GM23248 (cell line): ENCODE data around the gene TMEM25. TPM values are rescaled to one million over a fixed set of nuclear protein-coding genes. Genes with fewer than 3 reads are reported as not detected.

Source experiments
- DNase-seq: peaks from one replicate; pipeline ENCODE4 v3.0.0-alpha.2; 2015
- H2AFZ ChIP-seq: fragments of 200-600 bp; sonication (generic); 2 replicates; pipeline ENCODE4 v1.6.1; 2016; ENCODE audit warnings: antibody characterized with exemption
- H3F3A ChIP-seq: fragments of 200-600 bp; sonication (generic); 2 replicates; pipeline ENCODE4 v1.6.1; 2016; ENCODE audit warnings: mild to moderate bottlenecking, antibody characterized with exemption, mixed run types; ENCODE audit not compliant: insufficient read depth
- H3K27ac ChIP-seq: fragments of 200-600 bp; sonication (generic); 2 replicates; pipeline ENCODE4 v1.5.1; 2016; ENCODE audit warnings: mild to moderate bottlenecking
- H3K27me3 ChIP-seq: fragments of 200-600 bp; sonication (generic); replicated peaks from 2 replicates; pipeline ENCODE4 v1.6.1; 2016; ENCODE audit warnings: mild to moderate bottlenecking; ENCODE audit not compliant: insufficient read depth
- H3K36me3 ChIP-seq: fragments of 200-600 bp; sonication (generic); 2 replicates; pipeline ENCODE4 v1.6.1; 2016; ENCODE audit warnings: low read depth, mild to moderate bottlenecking
- H3K4me1 ChIP-seq: fragments of 200-600 bp; sonication (generic); 2 replicates; pipeline ENCODE4 v1.6.1; 2016; ENCODE audit warnings: mild to moderate bottlenecking; ENCODE audit not compliant: insufficient read depth
- H3K4me2 ChIP-seq: fragments of 200-600 bp; sonication (generic); one replicate; pipeline ENCODE4 v1.6.1; 2016; ENCODE audit warnings: mild to moderate bottlenecking; ENCODE audit not compliant: unreplicated experiment
- H3K4me3 ChIP-seq: fragments of 200-600 bp; sonication (generic); 2 replicates; pipeline ENCODE4 v1.5.1; 2016; ENCODE audit warnings: mild to moderate bottlenecking
- H3K79me2 ChIP-seq: fragments of 200-600 bp; sonication (generic); 2 replicates; pipeline ENCODE4 v1.6.1; 2016; ENCODE audit warnings: mild to moderate bottlenecking; ENCODE audit not compliant: insufficient read depth
- H3K9ac ChIP-seq: fragments of 200-600 bp; sonication (generic); 2 replicates; pipeline ENCODE4 v1.6.1; 2016; ENCODE audit warnings: mild to moderate bottlenecking
- H3K9me2 ChIP-seq: fragments of 200-600 bp; sonication (generic); 2 replicates; pipeline ENCODE4 v1.6.1; 2016; ENCODE audit warnings: mixed run types, mild to moderate bottlenecking, moderate library complexity; ENCODE audit not compliant: insufficient read depth
- H3K9me3 ChIP-seq: fragments of 200-600 bp; sonication (generic); one replicate; pipeline ENCODE4 v1.6.1; 2017; ENCODE audit warnings: low read depth
- H4K20me1 ChIP-seq: fragments of 200-600 bp; sonication (generic); 2 replicates; pipeline ENCODE4 v1.6.0; 2016; ENCODE audit not compliant: insufficient read depth
- EZH2 ChIP-seq: fragments of 200-600 bp; sonication (generic); IDR thresholded peaks from 2 replicates; pipeline ENCODE4 v1.6.1; 2018; ENCODE audit warnings: antibody characterized with exemption, mild to moderate bottlenecking; ENCODE audit not compliant: insufficient read depth, poor library complexity, severe bottlenecking
- EZH2phosphoT487 ChIP-seq: fragments of 200-600 bp; sonication (generic); IDR thresholded peaks from 2 replicates; pipeline ENCODE4 v1.6.1; 2018; ENCODE audit warnings: antibody characterized with exemption, moderate library complexity, mild to moderate bottlenecking, low read depth; ENCODE audit not compliant: insufficient read depth
- WGBS, 2 experiments: methylation state at CpG; one replicate each; pipeline ENCODE4 v1.1.6; 2015 to 2017; ENCODE audit warnings: low lambda C conversion rate in 2 of 2, low coverage in 1 of 2; ENCODE audit errors: missing lambda C conversion rate in 2 of 2; 5-methylcytosine and 5-hydroxymethylcytosine counted together
- in situ Hi-C: fragments of 300-500 bp; cut with MboI; formaldehyde crosslinking; loops from 2 replicates; pipeline ENCODE4 v1.15.0; 2020
- polyA plus RNA-seq: library from polyadenylated mRNA; unstranded; fragments of >200 nt; fragmentation: Nextera tagmentation; extraction: Ambion mirVana; gene quantifications from 2 replicates; pipeline ENCODE4 v1.2.1, GENCODE V29; 2016
- total RNA-seq: library from RNA; depleted of rRNA; stranded (reverse); fragments of >200 nt; shearing (Covaris generic); gene quantifications from 2 replicates; pipeline ENCODE4 v1.2.3, GENCODE V29; 2014

TMEM25 gene
- total and polyA plus RNA-seq, 2 experiments from 2014 or later: 7.1 to 10.6 TPM

DNA sequence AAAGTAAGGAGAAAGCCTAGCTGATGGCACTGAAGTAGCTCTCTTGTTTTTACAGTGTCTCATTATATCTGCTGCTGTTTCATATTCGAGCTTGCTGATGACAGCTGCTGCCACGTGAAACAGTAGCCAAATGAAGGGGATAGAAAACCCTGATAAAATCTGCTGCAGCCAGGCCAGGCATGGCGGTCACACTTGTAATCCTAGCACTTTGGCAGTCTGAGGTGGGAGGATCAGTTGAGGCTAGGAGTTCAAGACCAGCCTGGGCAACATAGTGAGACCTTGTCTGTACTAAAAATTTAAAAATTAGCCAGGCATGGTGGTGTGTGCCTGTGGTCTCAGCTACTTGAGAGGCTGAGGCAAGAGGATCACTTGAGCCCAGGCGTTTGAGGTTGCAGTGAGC lies 21.3 kb downstream of the TMEM25 start:
- Histone ChIP-seq H3K79me2 (no peaks in the 10 kb centered on the region), H3K4me1 (no peaks in the 10 kb centered on the region), H3K27ac (no peak overlapping the region), H3K36me3 (peaks cover 8% of the 10 kb centered on the region; the same call in 1 of the 2 replicates), H3F3A (no peaks in the 10 kb centered on the region), H3K9me3 (no peaks in the 10 kb centered on the region), H3K4me3 (no peak overlapping the region), H4K20me1 (no peaks in the 10 kb centered on the region), H3K4me2 (no peak overlapping the region), H2AFZ (no peak overlapping the region), H3K9ac (no peak overlapping the region), H3K9me2 (no peaks in the 10 kb centered on the region), H3K27me3 (no peaks in the 10 kb centered on the region)
- in situ Hi-C loops: no loop called here
- 89 to 94% methylated on average over 4 of the region's 4 CpGs for WGBS, 2 experiments
- TF ChIP-seq EZH2phosphoT487 (no peak), EZH2 (no peak)
- DNase-seq: no peak

DNA sequence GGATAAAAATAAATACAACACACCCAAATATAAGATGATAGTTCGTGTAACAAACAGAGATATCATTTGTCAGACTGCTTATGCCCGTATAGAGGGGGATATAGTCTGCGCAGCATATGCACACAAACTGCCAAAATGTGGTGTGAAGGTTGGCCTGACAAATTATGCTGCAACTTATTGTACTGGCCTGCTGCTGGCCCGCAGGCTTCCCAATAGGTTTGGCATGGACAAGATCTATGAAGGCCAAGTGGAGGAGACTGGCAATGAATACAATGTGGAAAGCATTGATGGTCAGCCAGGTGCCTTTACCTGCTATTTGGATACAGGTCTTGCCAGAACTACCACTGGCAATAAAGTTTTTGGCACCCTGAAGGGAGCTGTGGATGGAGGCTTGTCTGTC lies 29.8 kb downstream of the TMEM25 start:
- peaks cover 6% of the 10 kb centered on the region; the same call in 1 of the 2 replicates for H3K4me1 ChIP-seq
- 81 to 87% methylated on average over 4 of the region's 4 CpGs for WGBS, 2 experiments
- H3K27me3 ChIP-seq: no peaks in the 10 kb centered on the region
- H3F3A ChIP-seq: peaks cover 3% of the 10 kb centered on the region; the same call in 1 of the 2 replicates
- H3K9ac ChIP-seq: no peak overlapping the region
- peaks cover 7% of the 10 kb centered on the region; the same call in 1 of the 2 replicates for H3K36me3 ChIP-seq
- TF ChIP-seq EZH2phosphoT487: no peak
- TF ChIP-seq EZH2: no peak
- H2AFZ ChIP-seq: no peak overlapping the region
- in situ Hi-C loops: no loop called here
- H4K20me1 ChIP-seq: no peaks in the 10 kb centered on the region
- no peak overlapping the region for H3K27ac ChIP-seq
- peaks cover 14% of the 10 kb centered on the region for H3K79me2 ChIP-seq
- no peaks in the 10 kb centered on the region for H3K9me2 ChIP-seq
- H3K9me3 ChIP-seq: no peaks in the 10 kb centered on the region
- no peak overlapping the region for H3K4me2 ChIP-seq
- no peak for DNase-seq
- no peak overlapping the region for H3K4me3 ChIP-seq

DNA sequence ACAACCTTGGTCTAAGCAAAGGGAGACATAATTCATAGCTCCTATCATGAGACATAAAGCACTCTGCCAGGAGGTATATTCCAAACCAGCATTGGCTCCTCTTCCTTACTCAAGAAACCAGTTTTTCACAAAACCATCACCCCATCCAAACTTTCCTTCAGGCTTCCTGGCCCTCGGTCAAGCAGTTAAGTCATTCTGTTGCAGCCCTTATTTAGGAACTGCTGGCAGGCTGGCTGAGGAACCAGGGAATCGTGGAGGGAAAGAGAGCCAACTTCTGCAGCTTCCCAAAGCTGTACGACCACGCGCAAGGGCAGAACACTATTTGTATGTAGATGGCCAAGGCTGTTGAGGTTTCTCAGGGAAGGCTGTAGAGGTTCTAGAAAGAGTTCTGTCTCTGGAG lies 34.1 kb downstream of the TMEM25 start:
- Histone ChIP-seq H3K27me3 (no peaks in the 10 kb centered on the region), H3F3A (peaks cover 3% of the 10 kb centered on the region; the same call in 1 of the 2 replicates), H3K4me1 (peaks cover 6% of the 10 kb centered on the region; the same call in 1 of the 2 replicates), H3K9me3 (no peaks in the 10 kb centered on the region), H3K9me2 (no peaks in the 10 kb centered on the region), H3K27ac (peak overlapping the region; percentile 30), H3K4me3 (peak overlapping the region; percentile 67), H3K79me2 (peaks cover 14% of the 10 kb centered on the region), H3K4me2 (peak overlapping the region; percentile 89), H2AFZ (peak overlapping the region; percentile 78), H4K20me1 (no peaks in the 10 kb centered on the region), H3K36me3 (no peaks in the 10 kb centered on the region), H3K9ac (peak overlapping the region; percentile 96)
- DNase-seq: peak; percentile 78
- in situ Hi-C loops: no loop called here
- TF ChIP-seq EZH2: no peak
- no peak for TF ChIP-seq EZH2phosphoT487
- 6 to 9% methylated on average over 5 of the region's 5 CpGs for WGBS, 2 experiments

DNA sequence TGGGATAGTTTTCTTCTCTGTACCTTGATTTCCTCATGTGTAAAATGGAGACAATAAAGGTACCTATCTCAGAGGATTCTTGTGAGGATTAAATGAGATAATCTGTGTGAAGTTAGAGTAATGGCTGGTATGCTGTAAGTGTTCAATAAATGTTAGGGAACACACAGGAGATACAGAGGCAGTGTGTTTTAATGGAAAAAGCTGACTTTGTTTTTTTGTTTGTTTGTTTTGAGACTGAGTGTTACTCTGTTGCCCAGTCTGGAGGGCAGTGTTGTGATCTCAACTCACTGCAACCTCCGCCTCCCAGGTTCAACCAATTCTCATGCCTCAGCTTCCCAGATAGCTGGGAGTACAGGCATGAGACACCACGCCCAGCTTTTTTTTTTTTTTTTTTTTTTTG lies 38.7 kb downstream of the TMEM25 start:
- peaks cover 28% of the 10 kb centered on the region for H3F3A ChIP-seq
- H2AFZ ChIP-seq: no peak overlapping the region
- no peak for DNase-seq
- H3K79me2 ChIP-seq: peaks cover 43% of the 10 kb centered on the region
- no peak for TF ChIP-seq EZH2
- TF ChIP-seq EZH2phosphoT487: no peak
- H3K27ac ChIP-seq: no peak overlapping the region
- peaks cover 9% of the 10 kb centered on the region; the same call in 1 of the 2 replicates for H4K20me1 ChIP-seq
- peaks cover 16% of the 10 kb centered on the region; the same call in 1 of the 2 replicates for H3K4me1 ChIP-seq
- in situ Hi-C loops: no loop called here
- 70 to 100% methylated on average over 1 to 2 of the region's 2 CpGs for WGBS, 2 experiments
- H3K9ac ChIP-seq: no peak overlapping the region
- no peak overlapping the region for H3K4me3 ChIP-seq
- no peaks in the 10 kb centered on the region for H3K36me3 ChIP-seq
- H3K9me3 ChIP-seq: no peaks in the 10 kb centered on the region
- H3K27me3 ChIP-seq: no peaks in the 10 kb centered on the region
- H3K9me2 ChIP-seq: no peaks in the 10 kb centered on the region
- no peak overlapping the region for H3K4me2 ChIP-seq
